Karpas-422 (cell line): ENCODE measurements around the gene SYT2. TPM values are rescaled to one million over a fixed set of nuclear protein-coding genes. Genes with fewer than 3 reads are reported as not detected.
"Not testable (repeated sequence)": the region's sequence is repeated elsewhere in the genome, so short reads cannot be mapped to it uniquely, and the experiment has no call there.

Source experiments
- DNase-seq: peaks from one replicate; pipeline ENCODE4 v3.0.0-alpha.2; 2015
- H2AFZ ChIP-seq: fragments of 200-600 bp; sonication (generic); 2 replicates; pipeline ENCODE4 v1.6.1; 2014; ENCODE audit warnings: antibody characterized with exemption, low read length, mixed read lengths
- H3K27ac ChIP-seq: fragments of 200-600 bp; sonication (generic); 2 replicates; pipeline ENCODE4 v1.5.1; 2014; ENCODE audit warnings: mild to moderate bottlenecking, low read length, moderate library complexity
- H3K27me3 ChIP-seq: fragments of 200-600 bp; sonication (generic); 2 replicates; pipeline ENCODE4 v1.6.1; 2014; ENCODE audit warnings: low read length, mixed read lengths
- H3K36me3 ChIP-seq: fragments of 200-600 bp; sonication (generic); 2 replicates; pipeline ENCODE4 v1.6.1; 2014; ENCODE audit warnings: low read length, mixed read lengths; ENCODE audit not compliant: insufficient read depth
- H3K4me1 ChIP-seq: fragments of 200-600 bp; sonication (generic); 2 replicates; pipeline ENCODE4 v1.6.1; 2014; ENCODE audit warnings: mild to moderate bottlenecking, low read length, mixed read lengths
- H3K4me2 ChIP-seq: fragments of 200-600 bp; sonication (generic); 2 replicates; pipeline ENCODE4 v1.6.1; 2014; ENCODE audit warnings: low read length, low read depth, mild to moderate bottlenecking; ENCODE audit not compliant: poor library complexity, severe bottlenecking
- H3K4me3 ChIP-seq: fragments of 200-600 bp; sonication (generic); 2 replicates; pipeline ENCODE4 v1.5.1; 2014; ENCODE audit warnings: mild to moderate bottlenecking, antibody characterized with exemption, low read length, mixed read lengths
- H3K79me2 ChIP-seq: fragments of 200-600 bp; sonication (generic); 2 replicates; pipeline ENCODE4 v1.6.1; 2014; ENCODE audit warnings: mild to moderate bottlenecking, low read length, mixed read lengths
- H3K9ac ChIP-seq: fragments of 200-600 bp; sonication (generic); 2 replicates; pipeline ENCODE4 v1.6.0; 2014; ENCODE audit warnings: low read length
- H3K9me2 ChIP-seq: fragments of 200-600 bp; sonication (generic), shearing (Covaris generic); replicated peaks from 2 replicates; pipeline ENCODE4 v1.6.0; 2014; ENCODE audit warnings: mild to moderate bottlenecking, low read length, moderate library complexity; ENCODE audit not compliant: insufficient read depth
- H3K9me3 ChIP-seq: fragments of 300-700, 200-600 bp; sonication (generic); 2 replicates; pipeline ENCODE4 v1.6.1; 2014; ENCODE audit warnings: low read length, mixed read lengths
- H4K20me1 ChIP-seq: fragments of 200-600 bp; sonication (generic); 2 replicates; pipeline ENCODE4 v1.6.1; 2014; ENCODE audit warnings: mild to moderate bottlenecking, antibody characterized with exemption, low read length, low read depth; ENCODE audit not compliant: insufficient read depth
- total RNA-seq: library from RNA; depleted of rRNA; stranded (reverse); fragments of >200 nt; shearing (Covaris generic); gene quantifications from 2 replicates; pipeline ENCODE4 v1.2.3, GENCODE V29; 2014; ENCODE audit warnings: low replicate concordance

SYT2 gene
- total RNA-seq, 1 experiment from 2014 or later = not detected

DNA sequence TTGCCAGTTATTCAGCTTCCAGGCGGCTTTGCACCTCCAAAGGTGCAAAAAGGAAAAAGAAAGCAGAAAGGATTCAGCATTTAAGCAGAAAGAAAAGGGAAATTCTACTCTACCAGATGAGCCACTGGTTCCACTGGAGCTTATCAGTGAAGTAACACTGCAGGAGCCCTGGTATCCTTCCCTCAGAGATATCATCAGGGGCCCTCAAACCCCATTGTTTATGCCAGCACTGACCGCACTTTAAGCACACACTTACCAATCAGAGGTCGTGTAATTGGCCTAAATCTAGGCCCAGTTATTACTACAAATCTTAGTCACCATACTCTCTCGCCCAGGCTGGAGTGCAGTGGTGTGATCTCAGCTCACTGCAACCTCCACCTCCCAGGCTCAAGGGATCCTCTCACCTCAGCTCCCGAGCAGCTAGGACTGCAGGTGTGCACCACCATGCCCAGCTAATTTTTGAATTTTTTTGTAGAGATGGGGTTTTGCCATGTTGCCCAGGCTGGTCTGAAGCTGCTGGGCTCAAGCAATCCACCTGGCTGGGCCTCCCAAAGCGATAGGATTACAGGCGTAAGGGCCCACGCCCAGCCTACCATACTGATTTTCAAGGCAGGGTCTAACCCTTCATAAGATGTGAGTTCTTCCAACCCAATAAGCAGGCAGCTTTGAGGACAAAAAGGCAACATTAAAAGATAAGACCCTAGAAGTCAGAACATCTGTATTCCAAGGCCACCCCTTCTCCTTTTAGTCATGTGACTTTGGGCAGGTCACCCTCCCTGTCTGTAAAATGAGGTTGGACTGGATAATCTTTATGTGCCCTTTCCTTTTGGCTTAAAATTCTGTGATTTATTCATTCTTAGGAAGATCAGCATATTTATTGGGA is 125.3 kb downstream of the SYT2 start:
- no peak overlapping the region for H3K9ac ChIP-seq
- 0 out of 2 replicates have a peak, but pooled peaks cover 11% of the 10 kb centered on the region for H4K20me1 ChIP-seq
- no peak overlapping the region for H3K4me3 ChIP-seq
- H3K27ac ChIP-seq = no peak overlapping the region
- H3K4me2 ChIP-seq = no peak overlapping the region
- H3K4me1 ChIP-seq = peaks cover 14% of the 10 kb centered on the region
- H2AFZ ChIP-seq = no peak overlapping the region
- H3K79me2 ChIP-seq = no peaks in the 10 kb centered on the region
- H3K36me3 ChIP-seq = no peaks in the 10 kb centered on the region
- DNase-seq = no peak
- no peaks in the 10 kb centered on the region for H3K9me3 ChIP-seq
- no peaks in the 10 kb centered on the region for H3K27me3 ChIP-seq
- no peaks in the 10 kb centered on the region for H3K9me2 ChIP-seq

DNA sequence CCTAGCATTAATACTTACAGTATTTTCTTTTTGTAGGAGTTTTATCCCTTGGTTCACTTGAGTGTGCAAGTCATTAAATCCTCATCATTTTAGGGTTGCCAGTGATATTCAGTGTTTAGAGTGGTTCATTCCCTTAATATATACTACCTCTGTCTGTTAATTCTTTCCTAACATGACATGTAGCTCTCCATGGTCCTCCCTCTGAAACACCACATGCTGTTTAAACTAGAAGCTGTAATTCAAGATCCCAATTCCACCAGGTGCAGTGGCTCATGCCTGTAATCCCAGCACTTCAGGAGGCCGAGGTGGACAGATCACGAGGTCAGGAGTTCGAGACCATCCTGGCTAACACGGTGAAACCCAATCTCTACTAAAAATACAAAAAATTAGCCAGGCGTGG is 127.9 kb downstream of the SYT2 start:
- DNase-seq, H3K9ac ChIP-seq, H3K36me3 ChIP-seq, H3K27ac ChIP-seq, H3K4me2 ChIP-seq, H3K27me3 ChIP-seq, H3K9me3 ChIP-seq, H3K79me2 ChIP-seq, H4K20me1 ChIP-seq, H2AFZ ChIP-seq, H3K4me3 ChIP-seq, H3K9me2 ChIP-seq, H3K4me1 ChIP-seq: not testable (repeated sequence)

- Histone ChIP-seq H4K20me1 (no peaks in the 10 kb centered on the region), H3K9me2 (no peaks in the 10 kb centered on the region), H3K4me3 (no peak overlapping the region), H3K4me1 (no peaks in the 10 kb centered on the region; the same call in 1 of the 2 replicates), H3K9ac (no peak overlapping the region), H3K27ac (no peak overlapping the region), H3K79me2 (no peaks in the 10 kb centered on the region), H3K36me3 (no peaks in the 10 kb centered on the region), H3K9me3 (no peaks in the 10 kb centered on the region), H3K4me2 (no peak overlapping the region), H2AFZ (no peak overlapping the region), H3K27me3 (no peaks in the 10 kb centered on the region)
- no peak for DNase-seq
Measured at GRCh38 chr1:202580619-202581018, 129.6 kb downstream of the SYT2 start.

DNA sequence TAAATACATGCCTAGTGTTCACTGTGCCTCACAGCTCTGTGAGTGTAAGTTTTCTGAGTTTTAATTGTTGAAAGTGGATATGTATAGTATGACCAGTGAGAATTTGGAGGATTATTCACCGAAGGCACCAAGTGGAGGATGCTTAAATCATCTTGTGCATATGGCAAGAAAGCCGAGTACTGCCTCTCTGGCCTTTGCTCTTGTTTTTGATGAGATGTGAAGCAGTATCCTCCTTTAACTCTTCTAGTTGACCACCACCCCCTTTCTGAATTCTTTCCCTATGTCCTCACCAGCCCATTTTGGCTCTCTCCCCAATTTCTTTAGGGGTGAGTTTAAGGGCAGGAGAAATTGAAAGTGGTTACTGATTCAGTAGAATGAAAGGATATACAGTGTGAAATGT is 130.4 kb downstream of the SYT2 start:
- no peak overlapping the region for H3K9ac ChIP-seq
- H3K36me3 ChIP-seq = no peaks in the 10 kb centered on the region
- no peaks in the 10 kb centered on the region; the same call in 1 of the 2 replicates for H3K4me1 ChIP-seq

GRCh38 chr1:202578565-202578964 is 131.7 kb downstream of the SYT2 start:
- no peak for DNase-seq
- no peaks in the 10 kb centered on the region for H3K27me3 ChIP-seq
- H3K9me3 ChIP-seq = no peaks in the 10 kb centered on the region
- no peak overlapping the region for H3K4me3 ChIP-seq
- H3K4me2 ChIP-seq = no peak overlapping the region
- H3K9ac ChIP-seq = no peak overlapping the region
- no peak overlapping the region for H3K27ac ChIP-seq
- H3K4me1 ChIP-seq = no peaks in the 10 kb centered on the region; the same call in 1 of the 2 replicates
- no peaks in the 10 kb centered on the region for H3K9me2 ChIP-seq
- H4K20me1 ChIP-seq = no peaks in the 10 kb centered on the region
- H3K79me2 ChIP-seq = no peaks in the 10 kb centered on the region
- H2AFZ ChIP-seq = no peak overlapping the region
- H3K36me3 ChIP-seq = no peaks in the 10 kb centered on the region

More for the DNA sequence above, 130.4 kb downstream of the SYT2 start:
- Histone ChIP-seq H3K4me3 (no peak overlapping the region), H3K9me3 (no peaks in the 10 kb centered on the region), H3K9me2 (no peaks in the 10 kb centered on the region), H3K27me3 (no peaks in the 10 kb centered on the region), H3K27ac (no peak overlapping the region), H4K20me1 (no peaks in the 10 kb centered on the region), H2AFZ (no peak overlapping the region), H3K4me2 (no peak overlapping the region), H3K79me2 (no peaks in the 10 kb centered on the region)
- DNase-seq = no peak

- DNase-seq = no peak
- Histone ChIP-seq H3K27me3 (no peaks in the 10 kb centered on the region), H3K79me2 (no peaks in the 10 kb centered on the region), H3K4me2 (no peak overlapping the region), H3K9me2 (no peaks in the 10 kb centered on the region), H3K4me3 (no peak overlapping the region), H3K27ac (no peak overlapping the region), H3K4me1 (no peaks in the 10 kb centered on the region; the same call in 1 of the 2 replicates), H3K36me3 (no peaks in the 10 kb centered on the region), H3K9me3 (no peaks in the 10 kb centered on the region), H3K9ac (no peak overlapping the region), H2AFZ (no peak overlapping the region), H4K20me1 (no peaks in the 10 kb centered on the region)
Measured at GRCh38 chr1:202578001-202578504, 132.2 kb downstream of the SYT2 start.

GRCh38 chr1:202577381-202577780 is 132.9 kb downstream of the SYT2 start:
- no peak overlapping the region for H3K4me2 ChIP-seq
- no peaks in the 10 kb centered on the region for H4K20me1 ChIP-seq
- no peak overlapping the region for H3K4me3 ChIP-seq
- DNase-seq = no peak
- no peak overlapping the region for H3K27ac ChIP-seq
- no peaks in the 10 kb centered on the region for H3K36me3 ChIP-seq
- no peaks in the 10 kb centered on the region for H3K79me2 ChIP-seq
- H3K9ac ChIP-seq = no peak overlapping the region
- no peaks in the 10 kb centered on the region for H3K9me3 ChIP-seq
- no peaks in the 10 kb centered on the region for H3K9me2 ChIP-seq
- no peak overlapping the region for H2AFZ ChIP-seq
- H3K4me1 ChIP-seq = no peaks in the 10 kb centered on the region; the same call in 1 of the 2 replicates
- no peaks in the 10 kb centered on the region for H3K27me3 ChIP-seq

- H4K20me1 ChIP-seq = no peaks in the 10 kb centered on the region
- H3K36me3 ChIP-seq = no peaks in the 10 kb centered on the region
- no peaks in the 10 kb centered on the region; the same call in 1 of the 2 replicates for H3K4me1 ChIP-seq
- H3K27ac ChIP-seq = no peak overlapping the region
- no peak overlapping the region for H3K4me2 ChIP-seq
- no peak overlapping the region for H2AFZ ChIP-seq
- no peaks in the 10 kb centered on the region for H3K9me2 ChIP-seq
- no peaks in the 10 kb centered on the region for H3K9me3 ChIP-seq
- H3K9ac ChIP-seq = no peak overlapping the region
- DNase-seq = no peak
- no peaks in the 10 kb centered on the region for H3K79me2 ChIP-seq
- H3K27me3 ChIP-seq = no peaks in the 10 kb centered on the region
- H3K4me3 ChIP-seq = no peak overlapping the region
Measured at GRCh38 chr1:202576816-202577215, 133.4 kb downstream of the SYT2 start.
